RWPE1 (cell line): ENCODE measurements around the gene SLC22A9.
A peak's percentile ranks its signal among the peaks of the same experiment; 100 is the strongest.

Experiments
- CTCF ChIA-PET: fragments of 350-600 bp; sonication (Branson Sonifier 250); formaldehyde crosslinking; extraction: SDS; loops from one replicate; lab custom pipeline; 2021; lab: Yijun Ruan, JAX
- POLR2A ChIA-PET: fragments of 400-600 bp; formaldehyde crosslinking; extraction: SDS; loops from one replicate; lab custom pipeline; 2020; ENCODE audit warnings: antibody characterized with exemption; ENCODE audit not compliant: low non-redundant PET; lab: Yijun Ruan, JAX
- DNase-seq: peaks from one replicate; pipeline ENCODE4 v3.0.0; 2012; ENCODE audit warnings: low spot score
- H3K27ac ChIP-seq: fragments of 450-650 bp; 2 replicates; pipeline ENCODE4 v1.5.1; 2017
- TF ChIP-seq, protein P1 (sequence below): fragments of 450-650 bp; conservative IDR thresholded peaks from 2 replicates; pipeline ENCODE4 v1.5.1; 2017; ENCODE audit warnings: low read depth, mild to moderate bottlenecking

SLC22A9 gene

DNA sequence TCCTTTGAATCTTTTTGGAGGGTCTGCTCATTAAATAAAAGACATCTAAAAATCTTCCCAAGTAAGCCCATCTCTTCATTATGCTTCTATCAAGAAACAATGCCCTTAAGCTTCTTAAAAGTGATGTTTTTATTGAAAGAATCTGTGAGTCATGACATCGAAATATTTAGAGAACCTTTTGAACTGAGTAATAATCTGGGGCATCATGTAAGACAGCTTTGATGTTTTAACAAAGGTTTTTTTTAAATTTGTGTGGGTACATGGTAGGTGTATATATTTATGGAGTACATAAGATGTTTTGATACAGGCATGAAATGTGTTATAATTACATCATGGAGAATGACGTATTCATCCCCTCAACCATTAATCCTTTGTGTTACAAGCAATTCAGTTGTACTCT is 74.6 kb downstream of the SLC22A9 start:
- CTCF ChIA-PET, result no interaction called here
- DNase-seq, result no peak
- H3K27ac ChIP-seq, result no peak overlapping the region
- TF ChIP-seq, protein P1, sequence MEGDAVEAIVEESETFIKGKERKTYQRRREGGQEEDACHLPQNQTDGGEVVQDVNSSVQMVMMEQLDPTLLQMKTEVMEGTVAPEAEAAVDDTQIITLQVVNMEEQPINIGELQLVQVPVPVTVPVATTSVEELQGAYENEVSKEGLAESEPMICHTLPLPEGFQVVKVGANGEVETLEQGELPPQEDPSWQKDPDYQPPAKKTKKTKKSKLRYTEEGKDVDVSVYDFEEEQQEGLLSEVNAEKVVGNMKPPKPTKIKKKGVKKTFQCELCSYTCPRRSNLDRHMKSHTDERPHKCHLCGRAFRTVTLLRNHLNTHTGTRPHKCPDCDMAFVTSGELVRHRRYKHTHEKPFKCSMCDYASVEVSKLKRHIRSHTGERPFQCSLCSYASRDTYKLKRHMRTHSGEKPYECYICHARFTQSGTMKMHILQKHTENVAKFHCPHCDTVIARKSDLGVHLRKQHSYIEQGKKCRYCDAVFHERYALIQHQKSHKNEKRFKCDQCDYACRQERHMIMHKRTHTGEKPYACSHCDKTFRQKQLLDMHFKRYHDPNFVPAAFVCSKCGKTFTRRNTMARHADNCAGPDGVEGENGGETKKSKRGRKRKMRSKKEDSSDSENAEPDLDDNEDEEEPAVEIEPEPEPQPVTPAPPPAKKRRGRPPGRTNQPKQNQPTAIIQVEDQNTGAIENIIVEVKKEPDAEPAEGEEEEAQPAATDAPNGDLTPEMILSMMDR, result no peak
- POLR2A ChIA-PET, result no interaction called here

DNA sequence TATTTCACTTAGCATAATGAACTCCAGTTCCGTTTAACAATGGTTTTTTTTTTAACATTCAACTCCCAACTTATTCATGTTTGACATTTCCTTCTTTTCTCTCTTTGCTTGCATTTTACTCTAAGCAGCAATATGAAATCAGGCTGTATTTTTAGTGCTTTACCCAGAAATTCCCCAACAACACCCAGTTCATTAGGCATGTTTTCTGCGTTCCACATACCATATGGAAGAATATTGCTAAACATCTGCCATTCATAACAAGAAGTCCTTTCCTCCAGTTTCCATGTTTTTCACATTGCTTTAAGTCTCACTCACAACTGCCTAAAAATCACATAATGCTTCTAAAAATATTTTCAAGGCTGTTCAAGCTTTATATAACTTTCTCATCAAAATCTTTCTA is 75.5 kb downstream of the SLC22A9 start:
- ChIA-PET CTCF (no interaction called here), POLR2A (no interaction called here)
- DNase-seq, result no peak
- TF ChIP-seq, protein P1, result no peak
- no peak overlapping the region for H3K27ac ChIP-seq

DNA sequence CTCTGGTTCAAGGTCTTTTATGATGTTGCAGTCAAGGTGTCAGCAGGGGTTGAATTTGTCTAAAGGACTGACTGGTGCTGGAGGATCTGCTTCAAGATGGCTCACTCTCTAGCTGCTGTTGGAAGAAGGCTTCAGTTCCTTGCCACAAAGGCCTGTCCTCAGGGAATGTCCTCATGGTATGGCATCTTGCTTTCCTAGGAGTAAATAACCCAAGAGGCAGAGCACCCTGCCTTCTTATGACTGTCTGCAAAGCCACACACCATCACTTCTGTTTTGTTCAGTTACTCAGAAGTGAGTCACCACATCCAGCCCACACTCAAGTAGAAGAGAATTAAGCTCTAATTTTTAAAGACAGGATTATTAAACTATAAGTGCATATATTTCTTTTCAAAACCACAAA is 76.1 kb downstream of the SLC22A9 start:
- CTCF ChIA-PET, result no interaction called here
- no peak overlapping the region for H3K27ac ChIP-seq
- TF ChIP-seq, protein P1, result no peak
- DNase-seq, result peak; percentile 22
- POLR2A ChIA-PET, result no interaction called here

DNA sequence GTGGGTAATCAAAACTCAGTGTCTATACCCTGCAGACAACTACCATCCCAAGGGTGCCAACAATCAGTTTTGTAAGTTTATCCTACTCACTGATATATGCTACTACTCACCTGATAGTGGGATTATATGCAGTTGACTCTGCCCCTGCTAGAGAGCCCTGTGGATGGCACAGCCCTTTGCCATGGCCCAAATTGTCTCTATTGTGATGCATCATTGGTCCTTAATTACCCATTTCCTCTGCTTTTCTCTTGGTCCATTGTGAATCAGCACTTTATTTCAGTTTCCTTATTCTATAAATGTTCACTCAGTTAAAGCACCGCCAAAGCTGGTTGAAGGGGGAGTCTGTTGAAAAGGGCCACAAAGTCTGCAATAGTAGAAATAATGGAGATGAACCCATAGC is 79.1 kb downstream of the SLC22A9 start:
- no peak overlapping the region for H3K27ac ChIP-seq
- CTCF ChIA-PET, result no interaction called here
- DNase-seq, result no peak
- TF ChIP-seq, protein P1, result no peak
- POLR2A ChIA-PET, result no interaction called here

DNA sequence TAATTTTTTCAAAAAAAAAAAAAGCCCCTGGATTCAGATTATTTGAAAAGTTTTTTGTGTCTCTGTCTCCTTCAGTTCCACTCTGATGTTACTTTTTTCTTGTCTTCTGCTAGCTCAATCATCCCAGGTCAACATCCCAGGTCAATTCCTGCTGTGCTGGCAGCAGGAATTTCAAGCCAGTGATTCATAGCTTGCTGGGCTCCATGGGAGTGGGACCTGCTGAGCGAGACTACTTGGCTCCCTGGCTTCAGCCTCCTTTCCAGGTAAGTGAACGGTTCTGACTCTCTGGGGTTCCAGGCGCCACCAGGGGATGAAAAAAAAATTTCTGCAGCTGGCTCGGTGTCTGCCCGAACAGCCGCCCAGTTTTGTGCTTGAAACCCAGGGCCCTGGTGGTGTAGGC is 90.0 kb downstream of the SLC22A9 start:
- POLR2A ChIA-PET, result no interaction called here
- TF ChIP-seq, protein P1, result no peak
- no peak for DNase-seq
- CTCF ChIA-PET, result no interaction called here
- H3K27ac ChIP-seq, result no peak overlapping the region
